HepG2 (cell line): ENCODE data around the gene LMTK2. TPM values are rescaled to one million over a fixed set of nuclear protein-coding genes. Genes with fewer than 3 reads are reported as not detected.

ENCODE experiments used
- ETV5 ChIP-seq: IDR thresholded peaks from 2 replicates; pipeline ENCODE4 v1.6.1; 2018; ENCODE audit warnings: missing biosample characterization, missing genetic modification reagents, inconsistent platforms, borderline replicate concordance
- HIC2 ChIP-seq: sonication (generic); formaldehyde crosslinking; IDR thresholded peaks from 2 replicates; pipeline ENCODE4 v1.9.0; 2022; ENCODE audit warnings: low read depth, missing genetic modification reagents
- KDM2A ChIP-seq: sonication (generic); formaldehyde crosslinking; IDR thresholded peaks from 2 replicates; pipeline ENCODE4 v1.4.0; 2020; ENCODE audit warnings: low read depth, missing genetic modification reagents, borderline replicate concordance
- MBNL3 ChIP-seq: fragments of 250-450 bp; sonication (Bioruptor Pico); conservative IDR thresholded peaks from 2 replicates; pipeline ENCODE4 v1.8.0; 2022; ENCODE audit warnings: mild to moderate bottlenecking, inconsistent platforms
- MYC ChIP-seq: sonication (generic); formaldehyde crosslinking; IDR thresholded peaks from 2 replicates; pipeline ENCODE4 v1.9.0; 2021; ENCODE audit warnings: missing genetic modification reagents, borderline replicate concordance
- NFE2 ChIP-seq: sonication (generic); formaldehyde crosslinking; IDR thresholded peaks from 2 replicates; pipeline ENCODE4 v1.4.0; 2020; ENCODE audit warnings: missing genetic modification reagents
- NFKB2 ChIP-seq: sonication (generic); formaldehyde crosslinking; IDR thresholded peaks from 2 replicates; pipeline ENCODE4 v1.4.0; 2020; ENCODE audit warnings: missing genetic modification reagents, borderline replicate concordance
- POLR2A ChIP-seq, 2 experiments: IDR thresholded peaks; 2 replicates each; pipeline ENCODE4 v1.6.1; 2011; ENCODE audit warnings: low read depth in 2 of 2, low read length in 2 of 2, mild to moderate bottlenecking in 1 of 2, moderate library complexity in 1 of 2; ENCODE audit not compliant: insufficient read depth in 1 of 2
- ZNF160 ChIP-seq: sonication (generic); formaldehyde crosslinking; IDR thresholded peaks from 2 replicates; pipeline ENCODE4 v1.8.0; 2022; ENCODE audit warnings: mild to moderate bottlenecking, inconsistent platforms, missing genetic modification reagents
- ZNF263 ChIP-seq: sonication (generic); formaldehyde crosslinking; IDR thresholded peaks from 2 replicates; pipeline ENCODE4 v1.4.0; 2020; ENCODE audit warnings: missing genetic modification reagents
- ZNF670 ChIP-seq: sonication (generic); formaldehyde crosslinking; IDR thresholded peaks from 2 replicates; pipeline ENCODE4 v1.8.0; 2022; ENCODE audit warnings: mild to moderate bottlenecking, missing genetic modification reagents, borderline replicate concordance
- polyA plus RNA-seq, 8 experiments: library from polyadenylated mRNA; depleted of rRNA in 3 of 8; stranded (reverse) in 7 of 8; unstranded in 1 of 8; fragments of >200 nt; fragmentation: Illumina TruSeq in 4 of 8; extraction: Trizol in 4 of 8; gene quantifications; 2 replicates each; pipeline versions ENCODE4 v1.2.1 to v1.2.3, GENCODE V29; 2011 to 2016; ENCODE audit warnings: low read depth in 4 of 8, missing spikeins in 1 of 8, mixed read lengths in 1 of 8; ENCODE audit not compliant: insufficient read depth in 1 of 8
- total RNA-seq, 5 experiments: library from RNA; depleted of rRNA; stranded (reverse); fragments of >200 nt; fragmentation: Illumina TruSeq; extraction: Trizol; gene quantifications; 2 replicates each; pipeline ENCODE4 v1.2.3, GENCODE V29; 2016; ENCODE audit warnings: low read depth in 1 of 5
- TF ChIP-seq, protein P1 (sequence below): sonication (generic); formaldehyde crosslinking; IDR thresholded peaks from 2 replicates; pipeline ENCODE4 v1.8.0; 2022; ENCODE audit warnings: missing genetic modification reagents, mild to moderate bottlenecking, moderate library complexity, borderline replicate concordance
- TF ChIP-seq, protein P2 (sequence below): sonication (generic); formaldehyde crosslinking; IDR thresholded peaks from 2 replicates; pipeline ENCODE4 v1.4.0; 2020; ENCODE audit warnings: missing genetic modification reagents
- TF ChIP-seq, protein P3 (sequence below): sonication (generic); formaldehyde crosslinking; IDR thresholded peaks from 2 replicates; pipeline ENCODE4 v1.4.0; 2020; ENCODE audit warnings: mild to moderate bottlenecking, missing genetic modification reagents

LMTK2 gene
- total and polyA plus RNA-seq, 2 of the 13 experiments (the other 11 are each of a cell fraction or from before 2014, with no cell fraction given) = 9.5 to 11.7 TPM

DNA sequence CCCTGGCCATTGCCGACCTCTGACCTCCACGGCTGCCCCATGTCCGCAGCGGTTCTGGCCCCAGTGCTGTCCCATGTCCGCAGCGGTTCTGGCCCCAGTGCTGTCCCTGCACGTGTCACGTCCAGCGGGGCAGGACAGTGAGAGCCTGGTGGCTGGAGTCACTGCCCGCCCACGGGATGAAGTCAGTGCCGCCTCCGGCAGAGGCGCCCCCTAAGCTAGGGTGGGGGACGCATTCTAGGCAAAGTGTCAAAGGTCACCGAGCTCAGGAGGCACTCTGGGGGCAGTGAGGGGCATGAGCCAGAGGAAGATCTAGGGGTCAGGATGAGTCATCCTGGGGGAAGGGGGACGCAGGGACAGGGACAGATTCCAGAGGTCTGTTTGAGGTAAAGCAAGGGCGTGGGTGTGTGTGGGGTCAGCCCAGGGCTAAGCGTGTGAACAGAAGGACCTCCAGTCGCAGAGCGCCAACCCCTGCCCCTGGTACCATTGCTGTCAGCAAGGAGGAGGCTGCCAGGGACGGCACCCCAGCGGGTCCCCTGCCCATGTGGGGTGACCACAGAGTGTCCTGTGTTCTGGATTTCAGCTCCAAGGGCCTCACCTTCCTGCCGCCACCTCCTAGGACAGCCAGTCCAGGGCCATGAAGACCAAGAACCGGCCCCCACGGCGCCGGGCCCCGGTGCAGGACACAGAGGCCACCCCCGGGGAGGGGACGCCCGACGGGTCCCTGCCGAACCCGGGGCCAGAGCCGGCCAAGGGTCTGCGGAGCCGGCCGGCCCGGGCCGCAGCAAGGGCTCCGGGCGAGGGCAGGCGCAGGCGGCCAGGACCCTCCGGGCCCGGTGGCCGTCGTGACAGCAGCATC is 105.2 kb downstream of the LMTK2 start (continued):
- TF ChIP-seq, protein P1, sequence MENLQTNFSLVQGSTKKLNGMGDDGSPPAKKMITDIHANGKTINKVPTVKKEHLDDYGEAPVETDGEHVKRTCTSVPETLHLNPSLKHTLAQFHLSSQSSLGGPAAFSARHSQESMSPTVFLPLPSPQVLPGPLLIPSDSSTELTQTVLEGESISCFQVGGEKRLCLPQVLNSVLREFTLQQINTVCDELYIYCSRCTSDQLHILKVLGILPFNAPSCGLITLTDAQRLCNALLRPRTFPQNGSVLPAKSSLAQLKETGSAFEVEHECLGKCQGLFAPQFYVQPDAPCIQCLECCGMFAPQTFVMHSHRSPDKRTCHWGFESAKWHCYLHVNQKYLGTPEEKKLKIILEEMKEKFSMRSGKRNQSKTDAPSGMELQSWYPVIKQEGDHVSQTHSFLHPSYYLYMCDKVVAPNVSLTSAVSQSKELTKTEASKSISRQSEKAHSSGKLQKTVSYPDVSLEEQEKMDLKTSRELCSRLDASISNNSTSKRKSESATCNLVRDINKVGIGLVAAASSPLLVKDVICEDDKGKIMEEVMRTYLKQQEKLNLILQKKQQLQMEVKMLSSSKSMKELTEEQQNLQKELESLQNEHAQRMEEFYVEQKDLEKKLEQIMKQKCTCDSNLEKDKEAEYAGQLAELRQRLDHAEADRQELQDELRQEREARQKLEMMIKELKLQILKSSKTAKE (CRISPR knock-in tag) = peak; percentile 90
- TF ChIP-seq, protein P2, sequence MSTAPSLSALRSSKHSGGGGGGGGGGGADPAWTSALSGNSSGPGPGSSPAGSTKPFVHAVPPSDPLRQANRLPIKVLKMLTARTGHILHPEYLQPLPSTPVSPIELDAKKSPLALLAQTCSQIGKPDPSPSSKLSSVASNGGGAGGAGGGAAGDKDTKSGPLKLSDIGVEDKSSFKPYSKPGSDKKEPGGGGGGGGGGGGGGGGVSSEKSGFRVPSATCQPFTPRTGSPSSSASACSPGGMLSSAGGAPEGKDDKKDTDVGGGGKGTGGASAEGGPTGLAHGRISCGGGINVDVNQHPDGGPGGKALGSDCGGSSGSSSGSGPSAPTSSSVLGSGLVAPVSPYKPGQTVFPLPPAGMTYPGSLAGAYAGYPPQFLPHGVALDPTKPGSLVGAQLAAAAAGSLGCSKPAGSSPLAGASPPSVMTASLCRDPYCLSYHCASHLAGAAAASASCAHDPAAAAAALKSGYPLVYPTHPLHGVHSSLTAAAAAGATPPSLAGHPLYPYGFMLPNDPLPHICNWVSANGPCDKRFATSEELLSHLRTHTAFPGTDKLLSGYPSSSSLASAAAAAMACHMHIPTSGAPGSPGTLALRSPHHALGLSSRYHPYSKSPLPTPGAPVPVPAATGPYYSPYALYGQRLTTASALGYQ = no peak; the same call in 1 of the 2 replicates
- peak; percentile 90 for TF ChIP-seq ZNF670 (CRISPR knock-in tag)
- peak; percentile 94 for TF ChIP-seq MYC (CRISPR knock-in tag)
- TF ChIP-seq, protein P3, sequence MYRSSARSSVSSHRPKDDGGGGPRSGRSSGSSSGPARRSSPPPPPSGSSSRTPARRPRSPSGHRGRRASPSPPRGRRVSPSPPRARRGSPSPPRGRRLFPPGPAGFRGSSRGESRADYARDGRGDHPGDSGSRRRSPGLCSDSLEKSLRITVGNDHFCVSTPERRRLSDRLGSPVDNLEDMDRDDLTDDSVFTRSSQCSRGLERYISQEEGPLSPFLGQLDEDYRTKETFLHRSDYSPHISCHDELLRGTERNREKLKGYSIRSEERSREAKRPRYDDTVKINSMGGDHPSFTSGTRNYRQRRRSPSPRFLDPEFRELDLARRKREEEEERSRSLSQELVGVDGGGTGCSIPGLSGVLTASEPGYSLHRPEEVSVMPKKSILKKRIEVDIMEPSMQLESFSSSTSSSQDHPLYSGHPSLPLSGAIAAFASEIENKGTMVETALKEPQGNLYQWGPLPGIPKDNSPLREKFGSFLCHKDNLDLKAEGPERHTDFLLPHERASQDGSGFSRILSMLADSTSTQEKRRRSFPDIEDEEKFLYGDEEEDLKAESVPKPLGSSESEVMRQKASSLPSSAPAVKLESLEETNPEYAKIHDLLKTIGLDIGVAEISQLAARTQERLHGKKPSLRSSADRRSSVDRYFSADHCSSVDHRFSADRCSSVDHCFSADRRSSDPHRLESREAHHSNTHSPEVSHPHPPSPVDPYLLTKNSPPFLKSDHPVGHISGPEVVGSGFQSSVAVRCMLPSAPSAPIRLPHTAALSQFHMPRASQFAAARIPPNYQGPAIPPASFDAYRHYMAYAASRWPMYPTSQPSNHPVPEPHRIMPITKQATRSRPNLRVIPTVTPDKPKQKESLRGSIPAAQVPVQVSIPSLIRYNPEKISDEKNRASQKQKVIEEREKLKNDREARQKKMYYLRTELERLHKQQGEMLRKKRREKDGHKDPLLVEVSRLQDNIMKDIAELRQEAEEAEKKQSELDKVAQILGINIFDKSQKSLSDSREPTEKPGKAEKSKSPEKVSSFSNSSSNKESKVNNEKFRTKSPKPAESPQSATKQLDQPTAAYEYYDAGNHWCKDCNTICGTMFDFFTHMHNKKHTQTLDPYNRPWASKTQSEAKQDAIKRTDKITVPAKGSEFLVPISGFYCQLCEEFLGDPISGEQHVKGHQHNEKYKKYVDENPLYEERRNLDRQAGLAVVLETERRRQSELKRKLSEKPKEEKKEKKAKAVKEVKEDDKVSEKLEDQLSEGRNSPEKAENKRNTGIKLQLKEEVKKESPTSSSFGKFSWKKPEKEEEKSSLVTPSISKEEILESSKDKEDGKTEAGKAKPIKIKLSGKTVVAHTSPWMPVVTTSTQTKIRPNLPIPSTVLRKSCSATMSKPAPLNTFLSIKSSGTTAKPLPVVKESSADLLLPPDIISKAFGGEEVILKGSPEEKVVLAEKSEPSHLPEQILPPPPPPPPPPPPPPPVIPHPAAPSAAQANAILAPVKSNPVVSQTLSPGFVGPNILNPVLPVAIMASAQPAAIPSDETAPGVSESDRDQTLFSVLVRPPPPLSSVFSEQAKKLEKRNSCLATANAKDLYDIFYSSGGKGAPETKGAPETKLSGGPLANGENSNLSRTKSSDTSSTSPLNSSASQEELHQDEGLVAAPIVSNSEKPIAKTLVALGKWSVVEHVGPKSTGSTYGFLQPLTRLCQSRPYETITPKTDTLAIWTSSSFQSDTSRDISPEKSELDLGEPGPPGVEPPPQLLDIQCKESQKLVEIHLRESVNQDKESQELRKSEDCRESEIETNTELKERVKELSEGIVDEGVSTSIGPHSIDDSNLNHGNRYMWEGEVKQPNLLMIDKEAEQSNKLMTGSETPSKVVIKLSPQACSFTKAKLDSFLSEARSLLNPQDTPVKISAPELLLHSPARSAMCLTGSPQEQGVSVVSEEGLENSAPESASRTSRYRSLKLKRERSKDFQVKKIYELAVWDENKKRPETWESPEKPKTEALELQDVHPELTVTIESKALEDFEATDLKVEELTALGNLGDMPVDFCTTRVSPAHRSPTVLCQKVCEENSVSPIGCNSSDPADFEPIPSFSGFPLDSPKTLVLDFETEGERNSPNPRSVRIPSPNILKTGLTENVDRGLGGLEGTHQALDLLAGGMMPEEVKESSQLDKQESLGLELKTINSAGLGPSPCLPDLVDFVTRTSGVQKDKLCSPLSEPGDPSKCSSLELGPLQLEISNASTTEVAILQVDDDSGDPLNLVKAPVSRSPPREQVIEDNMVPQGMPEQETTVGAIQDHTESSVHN (CRISPR knock-in tag) = no peak
- TF ChIP-seq NFE2 (CRISPR knock-in tag) = no peak; the same call in 1 of the 2 replicates
- no peak for TF ChIP-seq MBNL3 (CRISPR knock-in tag)
- TF ChIP-seq POLR2A (IDR thresholded peaks at IDR 0.05; ENCODE audit: insufficient read depth in 1 of 2, low read depth in 2 of 2, low read length in 2 of 2) = no peak
- TF ChIP-seq ZNF160 (CRISPR knock-in tag) = peak; percentile 68; the same call in 1 of the 2 replicates
- TF ChIP-seq NFKB2 (CRISPR knock-in tag) = 0 out of 2 replicates have a peak, but pooled peaks have one; percentile 19
- peak; percentile 92 for TF ChIP-seq HIC2 (CRISPR knock-in tag)
- peak; percentile 57; the same call in 1 of the 2 replicates for TF ChIP-seq KDM2A (CRISPR knock-in tag)
- TF ChIP-seq ETV5 (CRISPR knock-in tag) = peak; percentile 56; the same call in 1 of the 2 replicates
- TF ChIP-seq ZNF263 (CRISPR knock-in tag) = 0 out of 2 replicates have a peak, but pooled peaks have one; percentile 34
